H1 (cell line): ENCODE data around the gene EXD2. TPM values are rescaled to one million over a fixed set of nuclear protein-coding genes. Genes with fewer than 3 reads are reported as not detected.

ENCODE experiments used
- CBX5 ChIP-seq: fragments of 300-800, 300-1000 bp; sonication (generic); IDR thresholded peaks from 2 replicates; pipeline ENCODE4 v1.7.1; 2016; ENCODE audit warnings: antibody characterized with exemption, low read length, low read depth
- POLR2A ChIP-seq, 2 experiments: IDR thresholded peaks; 1 replicate in 1 of 2; 2 replicates in 1 of 2; pipeline ENCODE4 v1.6.1; 2011; ENCODE audit warnings: low read depth in 2 of 2, low read length in 2 of 2, mild to moderate bottlenecking in 2 of 2; ENCODE audit errors: control extremely low read depth in 1 of 2
- polyA plus RNA-seq, 7 experiments: library from polyadenylated mRNA; depleted of rRNA in 3 of 7; stranded (reverse) in 5 of 7; unstranded in 2 of 7; fragments of >200 nt in 5 of 7; fragments of 200-250 nt in 2 of 7; gene quantifications; 1 replicate in 5 of 7; 2 replicates in 1 of 7; 4 replicates in 1 of 7; pipeline versions ENCODE4 v1.2.1 to v1.2.3, GENCODE V29; 2011 to 2013; ENCODE audit warnings: missing spikeins in 2 of 7, mixed read lengths in 2 of 7
- total RNA-seq: library from RNA; stranded (reverse); fragmentation: NEBNext Ultra II Directional; extraction: Animal tissue kit (Norgen Biotek cat#: 25700); gene quantifications from 2 replicates; pipeline ENCODE4 v1.2.1, GENCODE V29; 2021

The EXD2 gene
- total and polyA plus RNA-seq, 2 of the 8 experiments (the other 6 are each of a cell fraction or from before 2014, with no cell fraction given): 11.9 to 25.9 TPM

DNA sequence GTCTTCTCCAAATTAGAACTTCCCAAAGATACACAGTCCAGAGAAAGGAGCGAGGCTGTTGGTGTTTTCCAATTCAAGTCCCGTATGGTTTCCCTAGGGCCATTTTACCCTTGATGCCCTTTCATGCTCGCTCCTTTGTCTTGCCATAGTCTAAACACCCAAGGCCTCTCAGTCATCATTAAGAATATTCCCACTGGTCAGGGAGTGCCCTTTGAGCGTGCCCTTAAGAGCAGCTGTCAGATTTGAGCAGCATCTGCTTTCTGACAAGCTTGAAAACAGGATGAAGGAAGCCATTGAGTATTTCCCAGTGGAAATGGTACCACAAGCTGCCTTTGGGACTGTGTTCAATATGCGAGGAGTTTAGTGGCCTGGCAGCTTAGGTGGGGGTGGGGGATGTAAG, 58.3 kb downstream of the EXD2 start (continued):
- TF ChIP-seq POLR2A (IDR thresholded peaks at IDR 0.05; ENCODE audit: control extremely low read depth in 1 of 2, low read depth in 2 of 2, low read length in 2 of 2) (no peak), CBX5 (no peak)
- TF ChIP-seq, all 59 proteins: peak for 0
